IPS-18a (cell line): ENCODE results near the gene PITRM1.
"Not testable (repeated sequence)": the region's sequence is repeated elsewhere in the genome, so short reads cannot be mapped to it uniquely, and the experiment has no call there.

Experiments
- H3K27ac ChIP-seq: one replicate; pipeline ENCODE4 v1.5.1; 2013; ENCODE audit warnings: low read length
- H3K27me3 ChIP-seq: one replicate; pipeline ENCODE4 v1.6.1; 2013; ENCODE audit warnings: mild to moderate bottlenecking, low read length; ENCODE audit not compliant: control insufficient read depth, insufficient read depth
- H3K36me3 ChIP-seq: one replicate; pipeline ENCODE4 v1.6.1; 2013; ENCODE audit warnings: low read depth, low read length; ENCODE audit not compliant: control insufficient read depth
- H3K4me1 ChIP-seq: one replicate; pipeline ENCODE4 v1.6.1; 2013; ENCODE audit warnings: low read depth, low read length; ENCODE audit not compliant: control insufficient read depth
- H3K4me3 ChIP-seq: one replicate; pipeline ENCODE4 v1.5.1; 2013; ENCODE audit warnings: low read length
- H3K9ac ChIP-seq: one replicate; pipeline ENCODE4 v1.6.1; 2013; ENCODE audit warnings: mild to moderate bottlenecking, low read length, moderate library complexity
- H3K9me3 ChIP-seq: one replicate; pipeline ENCODE4 v1.6.1; 2013; ENCODE audit warnings: low read depth, low read length; ENCODE audit not compliant: control insufficient read depth

PITRM1 gene, protein sequence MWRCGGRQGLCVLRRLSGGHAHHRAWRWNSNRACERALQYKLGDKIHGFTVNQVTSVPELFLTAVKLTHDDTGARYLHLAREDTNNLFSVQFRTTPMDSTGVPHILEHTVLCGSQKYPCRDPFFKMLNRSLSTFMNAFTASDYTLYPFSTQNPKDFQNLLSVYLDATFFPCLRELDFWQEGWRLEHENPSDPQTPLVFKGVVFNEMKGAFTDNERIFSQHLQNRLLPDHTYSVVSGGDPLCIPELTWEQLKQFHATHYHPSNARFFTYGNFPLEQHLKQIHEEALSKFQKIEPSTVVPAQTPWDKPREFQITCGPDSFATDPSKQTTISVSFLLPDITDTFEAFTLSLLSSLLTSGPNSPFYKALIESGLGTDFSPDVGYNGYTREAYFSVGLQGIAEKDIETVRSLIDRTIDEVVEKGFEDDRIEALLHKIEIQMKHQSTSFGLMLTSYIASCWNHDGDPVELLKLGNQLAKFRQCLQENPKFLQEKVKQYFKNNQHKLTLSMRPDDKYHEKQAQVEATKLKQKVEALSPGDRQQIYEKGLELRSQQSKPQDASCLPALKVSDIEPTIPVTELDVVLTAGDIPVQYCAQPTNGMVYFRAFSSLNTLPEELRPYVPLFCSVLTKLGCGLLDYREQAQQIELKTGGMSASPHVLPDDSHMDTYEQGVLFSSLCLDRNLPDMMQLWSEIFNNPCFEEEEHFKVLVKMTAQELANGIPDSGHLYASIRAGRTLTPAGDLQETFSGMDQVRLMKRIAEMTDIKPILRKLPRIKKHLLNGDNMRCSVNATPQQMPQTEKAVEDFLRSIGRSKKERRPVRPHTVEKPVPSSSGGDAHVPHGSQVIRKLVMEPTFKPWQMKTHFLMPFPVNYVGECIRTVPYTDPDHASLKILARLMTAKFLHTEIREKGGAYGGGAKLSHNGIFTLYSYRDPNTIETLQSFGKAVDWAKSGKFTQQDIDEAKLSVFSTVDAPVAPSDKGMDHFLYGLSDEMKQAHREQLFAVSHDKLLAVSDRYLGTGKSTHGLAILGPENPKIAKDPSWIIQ

GRCh38 chr10:3172446-3173170, at the start of gene PITRM1:
PITRM1 (minus strand) TSS chr10:3172782; CDS start chr10:3172772, 10 bp downstream.
- peak within 1 kb of the TSS; percentile 56 for H3K9ac ChIP-seq
- H3K9me3 ChIP-seq, result no peaks in the 10 kb centered on the region
- H3K36me3 ChIP-seq, result no peaks in the 10 kb centered on the region
- no peaks in the 10 kb centered on the region for H3K4me1 ChIP-seq
- no peak within 1 kb of the TSS for H3K27ac ChIP-seq
- H3K4me3 ChIP-seq, result peak within 1 kb of the TSS; percentile 79
- no peaks in the 10 kb centered on the region for H3K27me3 ChIP-seq

DNA sequence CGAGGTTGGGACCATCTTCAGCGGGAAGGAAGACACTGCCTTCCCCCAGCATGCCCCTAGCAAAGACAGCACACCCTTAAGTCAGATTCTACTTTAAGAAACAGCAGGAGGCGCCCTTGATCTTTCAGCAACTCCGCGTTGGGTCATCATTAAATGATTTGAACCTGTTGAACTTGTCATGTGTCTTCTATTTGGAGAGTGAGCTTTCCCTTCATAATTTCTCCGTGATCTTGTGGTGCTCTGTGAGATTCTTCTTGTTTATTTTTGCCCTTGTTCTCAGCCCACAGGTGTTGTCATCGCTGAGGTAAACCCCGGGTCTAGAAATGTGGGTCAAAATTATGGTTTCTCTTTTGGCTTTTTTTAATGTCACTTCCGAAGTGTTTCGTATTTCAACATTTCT, 49.5 kb upstream of the PITRM1 start:
- Histone ChIP-seq H3K4me3 (no peak overlapping the region), H3K9ac (no peak overlapping the region), H3K4me1 (no peaks in the 10 kb centered on the region)

GRCh38 chr10:3221601-3222000, 49.0 kb upstream of the PITRM1 start:
- not testable (repeated sequence) for H3K9ac ChIP-seq, H3K27me3 ChIP-seq, H3K27ac ChIP-seq, H3K4me3 ChIP-seq, H3K9me3 ChIP-seq, H3K4me1 ChIP-seq, H3K36me3 ChIP-seq

More for the DNA sequence above, 49.5 kb upstream of the PITRM1 start:
- Histone ChIP-seq H3K27ac (no peak overlapping the region), H3K9me3 (no peaks in the 10 kb centered on the region), H3K27me3 (no peaks in the 10 kb centered on the region), H3K36me3 (no peaks in the 10 kb centered on the region)

- no peak overlapping the region for H3K27ac ChIP-seq
- no peaks in the 10 kb centered on the region for H3K4me1 ChIP-seq
- no peak overlapping the region for H3K9ac ChIP-seq
- H3K36me3 ChIP-seq, result no peaks in the 10 kb centered on the region
- H3K4me3 ChIP-seq, result no peak overlapping the region
- H3K27me3 ChIP-seq, result no peaks in the 10 kb centered on the region
- H3K9me3 ChIP-seq, result no peaks in the 10 kb centered on the region
Measured at GRCh38 chr10:3220853-3221252, 48.3 kb upstream of the PITRM1 start.

- not testable (repeated sequence) for H3K27ac ChIP-seq, H3K36me3 ChIP-seq, H3K9me3 ChIP-seq, H3K4me3 ChIP-seq, H3K4me1 ChIP-seq, H3K27me3 ChIP-seq, H3K9ac ChIP-seq
Measured at GRCh38 chr10:3219021-3219628, 46.5 kb upstream of the PITRM1 start.

DNA sequence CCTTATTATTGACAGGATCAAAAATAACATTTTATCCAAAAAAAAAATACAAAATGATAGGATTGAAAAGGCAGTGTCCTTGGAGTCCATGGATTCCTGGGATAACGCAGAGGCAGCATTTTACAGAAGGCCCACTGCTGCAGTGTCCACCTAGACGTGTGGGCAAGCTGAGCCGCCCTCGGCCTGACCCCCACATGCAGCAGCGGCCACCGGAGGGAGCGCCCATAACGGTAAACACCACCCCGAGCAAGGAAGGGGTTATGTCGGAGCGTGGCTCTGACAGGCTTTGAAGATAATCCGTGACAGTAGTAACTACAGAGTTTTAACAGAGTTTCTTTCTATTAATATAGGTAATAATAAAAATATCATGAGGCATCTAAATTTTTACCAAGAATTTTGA, 45.3 kb upstream of the PITRM1 start:
- Histone ChIP-seq H3K4me3 (no peak overlapping the region), H3K9ac (no peak overlapping the region), H3K9me3 (no peaks in the 10 kb centered on the region), H3K27me3 (no peaks in the 10 kb centered on the region), H3K36me3 (no peaks in the 10 kb centered on the region), H3K4me1 (no peaks in the 10 kb centered on the region), H3K27ac (no peak overlapping the region)

- H3K9ac ChIP-seq, result no peak overlapping the region
- H3K9me3 ChIP-seq, result no peaks in the 10 kb centered on the region
- no peaks in the 10 kb centered on the region for H3K36me3 ChIP-seq
- H3K27ac ChIP-seq, result no peak overlapping the region
- H3K4me1 ChIP-seq, result no peaks in the 10 kb centered on the region
- H3K4me3 ChIP-seq, result no peak overlapping the region
- no peaks in the 10 kb centered on the region for H3K27me3 ChIP-seq
Measured at GRCh38 chr10:3217301-3217700, 44.7 kb upstream of the PITRM1 start.

DNA sequence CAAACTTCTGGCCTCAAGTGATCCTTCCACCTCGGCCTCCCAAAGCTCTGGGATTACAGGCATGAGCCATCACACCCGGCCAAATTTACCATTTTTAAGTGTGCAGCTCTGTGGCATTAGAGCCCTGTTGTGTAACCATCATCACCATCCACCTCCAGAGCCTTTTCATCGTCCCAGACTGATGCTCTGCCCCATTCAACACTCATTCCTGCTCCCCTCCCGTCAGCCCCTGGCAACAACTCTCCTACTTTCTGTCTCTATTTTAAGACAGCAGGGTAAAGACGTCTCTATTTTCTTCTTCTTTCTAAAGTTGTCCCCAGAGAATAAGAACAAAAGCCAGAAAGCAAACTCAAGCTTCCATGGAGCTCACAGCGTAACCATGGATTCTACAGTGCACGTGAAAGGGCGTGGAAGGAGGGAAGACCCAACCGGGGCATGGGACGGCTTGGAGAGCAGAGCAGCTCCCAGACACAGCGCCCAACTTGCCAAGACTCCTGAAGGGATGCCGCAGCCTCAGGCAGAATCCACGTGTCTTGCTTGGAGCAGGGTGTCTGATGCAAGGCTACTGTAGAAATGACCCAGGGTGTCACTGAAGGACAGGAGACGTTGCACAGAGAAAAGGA, 42.7 kb upstream of the PITRM1 start:
- Histone ChIP-seq H3K36me3 (no peaks in the 10 kb centered on the region), H3K4me3 (no peak overlapping the region), H3K4me1 (no peaks in the 10 kb centered on the region), H3K27ac (no peak overlapping the region), H3K9me3 (no peaks in the 10 kb centered on the region), H3K9ac (no peak overlapping the region), H3K27me3 (no peaks in the 10 kb centered on the region)

DNA sequence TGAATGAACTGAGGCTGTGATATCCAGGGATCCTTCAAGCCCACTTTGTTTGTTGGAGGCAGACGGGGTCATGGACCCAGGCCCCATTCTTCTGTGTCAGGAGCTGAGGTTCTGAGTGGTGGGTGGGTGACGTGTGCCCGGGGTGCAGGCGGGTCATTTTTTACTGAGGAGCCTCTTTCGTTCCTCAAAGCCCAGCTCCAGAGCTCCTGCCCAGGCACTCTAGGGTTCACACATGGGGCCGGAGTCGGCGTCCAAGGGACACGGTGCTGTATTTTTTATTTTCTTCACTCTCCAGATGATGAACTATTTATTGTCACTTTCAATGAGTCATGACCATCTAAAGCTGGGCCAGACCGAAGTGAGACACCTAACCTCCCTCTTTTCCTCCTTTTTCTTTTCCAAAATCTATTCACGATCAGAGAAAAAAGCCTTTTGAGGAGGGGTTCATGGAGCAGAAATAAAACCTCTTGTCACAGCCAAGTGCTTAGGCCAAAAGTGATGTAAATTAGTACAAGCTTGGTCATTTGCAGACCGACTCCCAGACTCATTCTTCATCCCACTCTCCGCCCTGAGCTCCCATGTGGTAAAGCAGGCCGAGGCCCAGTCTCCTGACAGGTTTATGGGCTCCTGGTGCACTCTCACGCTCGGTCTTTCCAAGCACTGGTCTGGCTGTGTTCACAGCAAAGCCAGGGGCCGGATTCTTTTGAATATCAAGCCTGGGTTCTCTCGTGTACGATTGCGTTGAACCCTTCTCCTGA, 41.4 kb upstream of the PITRM1 start:
- Histone ChIP-seq H3K9me3 (no peaks in the 10 kb centered on the region), H3K36me3 (no peaks in the 10 kb centered on the region), H3K27ac (no peak overlapping the region), H3K27me3 (no peaks in the 10 kb centered on the region), H3K9ac (no peak overlapping the region), H3K4me3 (no peak overlapping the region), H3K4me1 (no peaks in the 10 kb centered on the region)

- no peaks in the 10 kb centered on the region for H3K4me1 ChIP-seq
- no peaks in the 10 kb centered on the region for H3K27me3 ChIP-seq
- H3K36me3 ChIP-seq, result no peaks in the 10 kb centered on the region
- no peak overlapping the region for H3K4me3 ChIP-seq
- no peaks in the 10 kb centered on the region for H3K9me3 ChIP-seq
- H3K9ac ChIP-seq, result no peak overlapping the region
- H3K27ac ChIP-seq, result no peak overlapping the region
Measured at GRCh38 chr10:3213208-3213607, 40.6 kb upstream of the PITRM1 start.
